ENCODE results near the gene NEK8.
"Not testable (repeated sequence)": the region's sequence is repeated elsewhere in the genome, so short reads cannot be mapped to it uniquely, and the experiment has no call there.

NEK8 gene

DNA sequence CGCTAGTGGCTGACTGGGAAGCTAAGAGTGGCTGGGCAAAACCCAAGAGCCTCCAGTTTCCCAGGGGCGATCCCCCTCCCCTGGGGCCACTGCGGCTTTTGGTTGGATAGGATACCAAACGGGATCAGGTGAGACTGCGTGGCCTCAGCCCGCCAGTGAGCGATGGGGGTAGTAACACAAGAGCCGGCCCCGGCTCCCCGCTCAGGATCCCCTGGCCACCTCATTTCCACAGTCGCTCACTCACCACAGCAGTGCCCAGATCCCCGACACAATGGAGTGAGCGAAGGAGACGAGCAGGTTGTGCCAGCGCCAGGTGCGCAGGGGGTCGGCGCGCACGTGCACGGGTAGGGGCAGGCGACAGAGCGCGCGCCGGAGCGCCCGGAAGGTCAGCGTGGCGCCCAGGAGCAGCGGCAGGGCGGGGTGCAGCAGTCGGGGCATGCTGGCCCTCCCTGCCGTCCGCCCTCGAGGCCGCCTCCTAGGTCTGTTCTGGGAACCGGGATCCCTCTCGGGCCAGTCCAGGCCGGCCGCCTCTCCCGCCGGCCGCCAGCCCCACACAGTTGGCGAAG lies 2.8 kb upstream of the NEK8 start:
- DNase-seq = peak; percentile 50 to 83

DNA sequence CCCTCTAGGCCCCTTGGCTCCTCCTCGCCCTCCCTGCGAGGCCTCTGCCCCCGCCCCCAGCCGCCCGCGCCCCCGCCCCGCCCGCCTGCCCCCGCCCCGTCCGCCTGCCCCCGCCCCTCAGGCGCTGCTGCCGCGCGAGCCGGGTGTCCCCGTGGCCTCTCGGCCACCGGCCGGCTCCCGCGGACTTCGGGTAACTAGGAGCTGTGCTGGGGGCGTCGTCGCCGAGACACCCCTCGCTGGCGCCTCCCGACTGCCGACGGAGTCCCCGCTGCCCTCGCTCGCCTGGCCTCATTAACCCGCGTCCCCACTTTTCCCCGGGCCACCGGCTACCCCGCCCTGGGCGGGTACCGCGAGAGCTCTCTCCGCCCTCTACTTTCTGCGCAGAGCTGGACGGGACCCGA lies 2.4 kb upstream of the NEK8 start, which contains the start of gene TLCD1:
Gene TLCD1 (minus strand): TSS at position 8 of the 401 bp plus-strand sequence. CDS start 136 bp downstream, outside the sequence.
- peak; percentile 44 to 50 for DNase-seq

DNA sequence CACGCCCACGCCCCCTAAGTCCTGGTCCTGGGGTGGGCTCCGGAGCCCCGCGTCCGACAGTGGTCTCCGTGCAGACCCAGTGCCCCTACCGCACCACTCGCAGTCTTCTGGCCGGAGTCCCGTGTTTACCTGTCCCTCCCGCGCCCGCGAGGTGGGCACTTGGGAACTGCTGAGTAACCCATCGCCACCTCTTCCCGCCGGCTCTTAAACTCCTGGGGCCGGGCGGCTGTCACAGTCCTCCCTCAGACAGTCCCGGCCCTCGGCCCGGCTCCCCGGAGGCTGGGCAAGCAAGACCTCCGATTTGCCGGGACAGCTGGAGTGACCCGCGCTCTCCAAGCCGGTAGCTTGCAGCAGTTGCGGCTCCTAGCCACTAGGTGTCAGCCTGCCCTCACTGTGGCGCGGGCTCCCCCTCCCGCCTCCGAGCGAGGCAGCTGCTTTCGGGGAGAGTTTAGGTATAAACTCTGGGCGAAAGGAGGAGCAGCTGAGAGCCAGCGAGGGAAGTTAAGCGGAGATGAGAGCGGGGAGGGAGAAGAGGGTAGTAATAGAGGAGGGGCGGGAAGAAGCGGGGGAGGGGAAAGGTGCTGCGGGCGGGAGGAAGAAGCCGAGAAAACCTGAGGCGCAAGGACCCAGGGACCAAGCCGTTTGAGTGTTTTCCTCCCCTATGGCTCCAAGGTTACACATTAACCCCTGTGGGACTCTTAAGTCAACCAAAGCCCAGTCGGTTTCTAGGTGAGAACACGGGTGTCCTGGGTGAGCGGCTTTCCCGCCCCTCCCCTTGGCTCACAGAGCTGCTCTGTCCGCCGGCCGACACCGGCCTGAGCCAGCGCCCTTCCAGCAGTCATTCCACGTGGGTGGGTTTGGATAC lies 1.7 kb upstream of the NEK8 start:
- peak; percentile 67 to 84 for DNase-seq

DNA sequence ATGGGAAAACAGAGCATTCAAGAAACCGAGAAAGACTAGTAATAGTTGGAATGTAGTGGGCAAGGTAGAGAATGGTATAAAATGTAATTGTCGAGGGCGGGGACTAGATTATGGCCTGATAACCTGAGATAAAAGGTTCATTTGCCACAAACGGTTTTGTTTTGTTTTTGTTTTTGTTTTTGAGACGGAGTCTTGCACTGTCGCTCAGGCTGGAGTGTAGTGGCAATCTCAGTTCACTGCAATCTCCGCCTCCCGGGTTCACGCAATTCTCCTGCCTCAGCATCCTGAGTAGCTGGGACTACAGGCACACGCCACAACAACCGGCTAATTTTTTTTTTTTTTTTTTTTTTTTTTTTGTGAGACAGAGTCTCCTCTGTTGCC lies 1.4 kb downstream of the NEK8 start:
- DNase-seq = no peak

DNA sequence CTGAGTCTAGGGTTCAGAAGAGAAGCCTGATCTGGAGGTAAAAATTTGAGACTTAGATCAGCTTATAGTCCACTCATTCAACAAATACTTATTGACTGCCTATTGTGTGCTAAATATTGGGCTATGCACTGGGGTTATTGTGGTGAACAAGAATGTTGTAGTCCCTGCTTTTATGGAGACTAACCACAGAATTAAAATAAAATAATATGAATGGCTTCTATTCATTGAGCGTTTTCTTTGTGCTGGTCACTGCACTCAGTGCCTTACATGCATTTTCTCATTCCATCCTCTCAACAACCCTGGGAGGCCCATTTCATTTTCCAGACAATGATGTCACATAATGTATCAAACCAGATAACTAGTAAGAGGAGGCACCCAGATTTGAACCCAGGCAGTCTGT lies 4.8 kb downstream of the NEK8 start:
- no peak for DNase-seq

DNA sequence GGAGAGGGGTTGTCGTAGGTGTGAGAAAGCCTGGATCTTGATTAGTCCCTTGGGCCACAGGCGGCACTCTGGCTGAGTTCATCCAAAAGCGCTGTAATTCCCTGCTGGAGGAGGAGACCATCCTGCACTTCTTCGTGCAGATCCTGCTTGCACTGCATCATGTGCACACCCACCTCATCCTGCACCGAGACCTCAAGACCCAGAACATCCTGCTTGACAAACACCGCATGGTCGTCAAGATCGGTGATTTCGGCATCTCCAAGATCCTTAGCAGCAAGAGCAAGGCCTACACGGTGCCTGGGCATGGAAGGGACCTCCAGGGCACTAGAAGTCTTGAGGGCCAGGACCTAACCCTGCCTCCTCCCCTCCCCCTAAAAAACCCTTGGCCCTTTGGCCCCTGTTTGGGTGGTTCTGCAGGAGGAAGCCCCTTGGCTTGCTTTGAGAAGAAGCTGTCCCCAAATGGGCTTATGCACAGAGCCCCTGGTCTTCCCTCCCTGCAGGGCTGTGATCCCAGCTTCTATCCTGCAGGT lies 6.2 kb downstream of the NEK8 start:
- no peak for DNase-seq

DNA sequence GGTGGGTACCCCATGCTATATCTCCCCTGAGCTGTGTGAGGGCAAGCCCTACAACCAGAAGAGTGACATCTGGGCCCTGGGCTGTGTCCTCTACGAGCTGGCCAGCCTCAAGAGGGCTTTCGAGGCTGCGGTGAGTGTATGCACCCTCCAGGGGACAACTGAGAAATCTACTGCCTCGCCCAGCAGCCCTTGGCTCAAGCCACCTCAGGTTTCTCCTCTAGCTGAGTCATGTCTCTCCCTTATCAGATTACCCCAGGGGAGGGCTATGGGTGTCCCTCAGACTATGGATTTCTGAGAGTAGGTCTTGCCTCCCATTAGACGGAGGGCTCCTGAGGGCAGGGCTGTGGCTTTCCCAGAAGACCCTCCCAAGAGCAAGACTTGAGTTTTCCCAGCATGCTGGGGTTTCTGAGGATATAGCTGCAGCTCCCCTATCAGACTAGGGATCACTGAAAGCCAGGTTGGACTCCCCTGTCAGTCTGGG lies 6.7 kb downstream of the NEK8 start:
- no peak for DNase-seq

DNA sequence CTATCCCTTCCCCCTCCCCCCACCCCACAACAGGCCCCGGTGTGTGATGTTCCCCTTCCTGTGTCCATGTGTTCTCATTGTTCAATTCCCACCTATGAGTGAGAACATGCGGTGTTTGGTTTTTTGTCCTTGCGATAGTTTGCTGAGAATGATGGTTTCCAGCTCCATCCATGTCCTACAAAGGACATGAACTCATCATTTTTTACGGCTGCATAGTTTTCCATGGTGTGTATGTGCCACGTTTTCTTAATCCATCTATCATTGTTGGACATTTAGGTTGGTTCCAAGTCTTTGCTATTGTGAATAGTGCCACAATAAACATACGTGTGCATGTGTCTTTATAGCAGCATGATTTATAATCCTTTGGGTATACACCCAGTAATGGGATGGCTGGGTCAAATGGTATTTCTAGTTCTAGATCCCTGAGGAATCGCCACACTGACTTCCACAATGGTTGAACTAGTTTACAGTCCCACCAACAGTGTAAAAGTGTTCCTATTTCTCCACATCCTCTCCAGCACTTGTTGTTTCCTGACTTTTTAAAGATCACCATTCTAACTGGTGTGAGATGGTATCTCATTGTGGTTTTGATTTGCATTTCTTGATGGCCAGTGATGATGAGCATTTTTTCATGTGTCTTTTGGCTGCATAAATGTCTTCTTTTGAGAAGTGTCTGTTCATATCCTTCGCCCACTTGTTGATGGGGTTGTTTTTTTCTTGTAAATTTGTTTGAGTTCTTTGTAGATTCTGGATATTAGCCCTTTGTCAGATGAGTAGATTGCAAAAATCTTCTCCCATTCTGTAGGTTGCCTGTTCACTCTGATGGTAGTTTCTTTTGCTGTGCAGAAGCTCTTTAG lies 7.6 kb downstream of the NEK8 start:
- DNase-seq = not testable (repeated sequence)

DNA sequence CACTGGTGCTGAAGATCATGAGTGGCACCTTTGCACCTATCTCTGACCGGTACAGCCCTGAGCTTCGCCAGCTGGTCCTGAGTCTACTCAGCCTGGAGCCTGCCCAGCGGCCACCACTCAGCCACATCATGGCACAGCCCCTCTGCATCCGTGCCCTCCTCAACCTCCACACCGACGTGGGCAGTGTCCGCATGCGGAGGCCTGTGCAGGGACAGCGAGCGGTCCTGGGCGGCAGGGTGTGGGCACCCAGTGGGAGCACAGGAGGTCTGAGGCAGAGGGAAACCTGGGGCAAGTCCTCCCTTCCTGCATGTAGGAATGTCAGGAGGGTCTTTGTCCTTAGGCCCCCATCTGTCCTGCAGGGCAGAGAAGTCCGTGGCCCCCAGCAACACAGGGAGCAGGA lies 8.7 kb downstream of the NEK8 start:
- DNase-seq = no peak

DNA sequence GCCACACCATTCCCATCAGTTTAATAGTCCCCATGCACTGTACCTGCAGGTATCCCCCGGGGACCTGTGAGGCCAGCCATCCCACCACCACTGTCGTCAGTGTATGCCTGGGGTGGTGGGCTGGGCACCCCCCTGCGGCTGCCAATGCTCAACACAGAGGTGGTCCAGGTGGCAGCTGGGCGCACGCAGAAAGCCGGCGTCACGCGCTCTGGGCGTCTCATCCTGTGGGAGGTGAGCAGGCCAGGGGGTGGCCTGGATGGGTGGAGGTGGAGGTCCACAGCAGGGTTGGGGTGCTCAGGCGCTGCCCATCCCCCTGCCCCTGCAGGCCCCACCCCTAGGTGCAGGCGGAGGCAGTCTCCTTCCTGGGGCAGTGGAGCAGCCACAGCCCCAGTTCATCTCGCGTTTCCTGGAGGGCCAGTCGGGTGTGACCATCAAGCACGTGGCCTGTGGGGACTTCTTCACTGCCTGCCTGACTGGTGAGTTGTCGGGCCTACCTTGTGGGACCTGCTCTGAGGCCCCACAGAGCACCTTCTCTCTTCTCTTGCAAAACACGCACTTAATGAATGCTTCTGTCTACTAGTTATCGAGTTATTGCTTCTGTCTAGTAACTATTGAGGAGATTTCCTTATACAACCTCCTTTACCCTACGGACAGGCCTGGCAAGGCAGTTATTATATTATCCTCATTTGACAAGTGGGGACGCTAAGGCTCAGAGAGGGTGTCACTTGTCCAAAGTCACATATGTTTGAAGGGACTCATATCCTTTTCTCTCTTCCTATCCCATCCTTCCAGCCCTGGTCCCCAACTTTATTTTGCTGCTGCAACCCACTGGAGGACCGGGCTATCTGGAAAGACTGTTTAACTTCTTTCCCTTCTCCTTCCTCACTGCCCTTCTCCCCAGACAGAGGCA lies 9.4 kb downstream of the NEK8 start:
- no peak for DNase-seq

DNA sequence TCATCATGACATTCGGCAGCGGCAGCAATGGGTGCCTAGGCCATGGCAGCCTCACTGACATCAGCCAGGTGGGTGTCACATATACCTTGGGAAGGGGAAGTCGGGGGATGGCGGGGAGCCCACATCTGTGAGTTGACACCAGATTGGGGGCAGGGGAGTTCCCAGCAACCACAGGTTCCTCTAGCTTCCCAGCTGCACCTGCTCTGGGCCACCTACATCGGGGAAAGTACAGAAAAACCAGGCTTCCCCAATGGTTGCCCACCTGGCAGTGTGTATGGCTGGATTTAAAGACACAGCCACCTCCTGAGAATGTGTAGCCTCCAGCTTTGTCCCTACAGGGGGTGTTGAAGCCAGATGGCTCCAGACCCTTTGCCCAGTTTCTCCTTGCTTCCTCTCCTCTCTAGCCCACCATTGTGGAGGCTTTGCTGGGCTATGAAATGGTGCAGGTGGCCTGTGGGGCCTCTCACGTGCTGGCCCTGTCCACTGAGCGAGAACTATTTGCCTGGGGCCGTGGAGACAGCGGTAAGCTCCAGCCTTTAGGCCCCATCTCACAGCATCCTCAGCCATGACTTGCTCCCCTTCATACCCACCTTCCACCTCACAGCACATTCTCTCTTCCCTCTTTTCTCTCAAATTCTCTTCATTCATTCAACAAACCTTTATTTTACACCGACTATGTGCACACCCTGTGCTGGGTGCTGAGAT lies 10.2 kb downstream of the NEK8 start:
- DNase-seq = no peak

DNA sequence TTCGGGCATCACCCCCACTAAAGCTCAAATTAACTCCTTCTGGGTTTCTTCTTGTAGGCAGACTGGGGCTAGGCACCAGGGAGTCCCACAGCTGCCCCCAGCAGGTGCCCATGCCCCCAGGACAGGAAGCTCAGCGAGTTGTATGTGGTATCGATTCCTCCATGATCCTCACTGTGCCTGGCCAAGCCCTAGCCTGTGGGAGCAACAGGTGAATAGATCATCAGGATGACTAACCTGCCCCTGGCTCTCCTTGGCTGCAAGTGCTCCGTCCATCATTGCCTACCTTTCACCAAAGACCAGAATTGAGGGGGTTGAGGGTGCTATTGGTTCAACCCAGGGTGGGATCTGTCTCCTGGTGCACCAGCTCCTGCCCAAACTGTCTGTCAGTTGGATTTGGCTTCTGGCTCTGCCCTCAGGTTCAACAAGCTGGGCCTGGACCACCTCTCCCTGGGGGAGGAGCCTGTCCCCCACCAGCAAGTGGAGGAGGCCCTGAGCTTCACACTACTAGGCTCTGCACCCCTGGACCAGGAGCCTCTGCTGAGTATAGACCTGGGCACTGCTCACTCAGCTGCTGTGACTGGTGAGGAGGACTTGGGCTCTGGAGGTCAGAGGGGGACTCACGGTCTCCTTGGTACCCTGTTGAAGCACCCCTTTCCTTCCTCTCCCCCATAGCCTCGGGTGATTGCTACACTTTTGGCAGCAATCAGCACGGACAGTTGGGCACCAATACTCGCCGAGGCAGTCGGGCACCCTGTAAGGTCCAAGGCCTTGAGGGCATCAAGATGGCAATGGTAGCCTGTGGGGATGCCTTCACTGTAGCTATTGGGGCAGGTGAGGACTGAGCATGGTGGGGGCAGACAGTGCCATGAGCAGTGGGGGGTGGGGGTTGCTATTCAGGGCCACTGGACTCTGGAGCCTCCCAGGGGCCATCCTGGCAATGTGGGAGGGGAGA lies 12.1 kb downstream of the NEK8 start:
- DNase-seq = no peak

DNA sequence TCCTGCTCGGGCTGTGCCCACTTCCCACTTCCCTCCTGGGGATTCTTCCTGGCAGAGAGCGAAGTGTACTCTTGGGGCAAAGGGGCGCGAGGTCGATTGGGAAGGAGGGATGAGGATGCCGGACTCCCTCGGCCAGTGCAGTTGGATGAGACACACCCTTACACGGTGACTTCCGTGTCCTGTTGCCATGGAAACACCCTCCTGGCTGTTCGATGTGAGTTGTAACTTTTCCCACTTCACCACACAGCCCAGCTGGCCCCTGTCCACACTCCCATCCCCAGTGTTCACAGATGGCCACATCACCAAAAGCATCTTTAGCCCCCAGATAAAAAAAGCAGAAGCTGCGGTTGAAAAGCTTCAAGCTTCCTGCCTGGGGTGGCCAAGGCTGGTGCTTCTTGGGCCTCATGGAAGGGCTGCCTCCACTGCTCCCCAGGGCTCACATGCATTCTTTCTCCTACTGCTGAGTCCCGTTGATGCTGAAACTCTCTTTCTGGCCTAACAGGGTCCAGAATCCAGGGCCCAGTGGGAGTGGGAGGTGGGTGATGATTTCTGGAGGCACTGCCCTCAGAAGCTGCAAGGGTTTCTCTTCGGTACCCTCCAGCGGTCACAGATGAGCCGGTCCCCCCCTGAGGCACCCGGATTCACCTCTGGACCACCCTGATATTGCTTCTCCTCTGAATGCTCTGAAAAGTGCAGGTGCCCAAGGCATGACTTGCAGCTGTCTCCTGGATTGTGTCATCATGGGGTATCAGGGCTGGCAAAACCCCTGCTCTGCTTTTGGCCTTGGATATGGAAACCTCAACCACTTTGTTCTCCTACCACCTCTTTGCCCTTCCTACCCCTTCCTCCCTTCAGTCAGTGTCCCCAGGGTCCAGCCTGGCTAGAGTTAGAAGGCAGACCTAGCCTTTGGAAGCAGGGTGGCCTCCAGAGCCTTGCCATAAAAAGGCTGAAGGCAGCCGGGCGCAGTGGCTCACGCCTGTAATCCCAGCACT lies 13.1 kb downstream of the NEK8 start:
- DNase-seq = no peak

DNA sequence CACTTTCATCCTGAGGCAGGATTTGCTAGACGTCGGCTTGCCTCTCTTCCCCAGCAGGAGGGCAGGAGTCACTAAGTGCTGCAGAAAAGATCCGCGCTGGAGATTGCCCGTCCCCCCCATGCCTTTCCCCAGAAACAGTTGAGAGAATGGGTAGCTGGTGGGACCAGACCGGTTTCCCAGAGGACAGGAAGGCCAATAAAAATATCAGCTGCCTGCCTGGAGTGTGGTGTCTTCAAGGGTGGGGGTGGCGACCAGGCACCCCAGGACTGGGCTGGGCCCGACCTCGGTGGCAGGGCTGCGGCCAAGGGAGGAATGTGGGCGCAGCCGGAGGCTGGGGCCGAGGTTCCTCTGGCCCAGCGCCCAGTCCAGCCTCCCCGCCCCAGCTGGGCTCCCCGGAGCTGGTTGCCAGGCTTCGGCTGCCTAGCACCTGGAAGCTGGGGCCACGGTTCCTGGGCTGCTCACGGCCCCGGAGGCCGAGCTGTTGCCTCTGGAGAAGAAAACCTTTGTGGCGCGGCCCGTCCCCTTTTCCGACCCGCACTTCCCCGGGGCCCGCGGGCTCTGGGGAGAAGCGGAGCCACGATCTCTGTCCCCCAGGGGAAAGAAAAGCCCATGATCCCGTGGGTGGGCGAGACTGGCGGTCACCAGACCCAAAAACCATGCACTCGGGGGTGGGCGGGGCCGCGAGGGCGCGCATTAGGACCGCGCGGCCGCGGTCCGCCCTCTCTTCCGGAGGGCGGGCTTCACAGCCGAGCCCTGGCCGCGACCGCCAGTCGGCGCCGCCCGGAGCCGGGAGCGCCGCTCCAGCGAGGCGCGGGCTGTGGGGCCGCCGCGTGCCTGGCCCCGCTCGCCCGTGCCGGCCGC lies 14.9 kb downstream of the NEK8 start, which contains the start of gene TRAF4:
Gene TRAF4 (plus strand): TSS at position 769 of the 861 bp plus-strand sequence. CDS start 102 bp downstream, outside the sequence.
- peak; percentile 48 to 74 for DNase-seq

DNA sequence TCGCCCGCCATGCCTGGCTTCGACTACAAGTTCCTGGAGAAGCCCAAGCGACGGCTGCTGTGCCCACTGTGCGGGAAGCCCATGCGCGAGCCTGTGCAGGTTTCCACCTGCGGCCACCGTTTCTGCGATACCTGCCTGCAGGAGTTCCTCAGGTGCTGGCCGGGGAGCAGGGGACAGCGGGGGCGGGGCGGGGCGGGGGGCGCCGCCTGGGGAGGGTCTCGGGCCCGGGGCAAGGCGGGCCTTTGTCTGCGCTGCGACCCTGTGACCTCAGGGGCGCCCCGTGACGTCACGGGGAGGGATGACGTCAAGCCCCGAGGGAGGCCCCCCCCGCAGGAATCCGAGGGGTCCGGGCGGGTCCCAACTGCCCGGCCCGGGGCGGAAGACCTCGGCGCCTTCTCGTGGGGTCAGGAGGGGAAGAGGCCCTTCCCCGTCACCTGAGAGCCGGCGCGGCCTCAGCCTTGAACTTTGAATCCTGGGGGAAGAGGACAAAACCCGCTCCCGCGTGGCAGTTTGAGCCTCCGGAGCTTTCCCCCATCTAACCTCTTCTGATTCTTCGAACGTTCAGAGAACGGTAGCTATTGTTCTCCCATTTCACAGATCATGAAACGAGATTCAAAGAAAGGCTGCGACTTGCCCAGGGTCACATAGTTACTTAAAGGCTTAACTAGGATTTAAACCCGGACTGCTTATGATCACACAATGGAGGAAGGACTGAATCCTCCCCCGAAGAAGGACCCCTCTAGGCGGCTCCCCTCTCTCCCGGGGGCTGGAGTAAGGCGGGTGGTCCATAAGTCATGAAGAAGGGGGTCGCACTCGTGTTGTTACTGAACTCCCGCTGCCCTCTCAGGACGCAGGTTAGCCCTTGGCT lies 15.8 kb downstream of the NEK8 start:
- peak in 1 of 2 experiments; percentile 37 for DNase-seq

DNA sequence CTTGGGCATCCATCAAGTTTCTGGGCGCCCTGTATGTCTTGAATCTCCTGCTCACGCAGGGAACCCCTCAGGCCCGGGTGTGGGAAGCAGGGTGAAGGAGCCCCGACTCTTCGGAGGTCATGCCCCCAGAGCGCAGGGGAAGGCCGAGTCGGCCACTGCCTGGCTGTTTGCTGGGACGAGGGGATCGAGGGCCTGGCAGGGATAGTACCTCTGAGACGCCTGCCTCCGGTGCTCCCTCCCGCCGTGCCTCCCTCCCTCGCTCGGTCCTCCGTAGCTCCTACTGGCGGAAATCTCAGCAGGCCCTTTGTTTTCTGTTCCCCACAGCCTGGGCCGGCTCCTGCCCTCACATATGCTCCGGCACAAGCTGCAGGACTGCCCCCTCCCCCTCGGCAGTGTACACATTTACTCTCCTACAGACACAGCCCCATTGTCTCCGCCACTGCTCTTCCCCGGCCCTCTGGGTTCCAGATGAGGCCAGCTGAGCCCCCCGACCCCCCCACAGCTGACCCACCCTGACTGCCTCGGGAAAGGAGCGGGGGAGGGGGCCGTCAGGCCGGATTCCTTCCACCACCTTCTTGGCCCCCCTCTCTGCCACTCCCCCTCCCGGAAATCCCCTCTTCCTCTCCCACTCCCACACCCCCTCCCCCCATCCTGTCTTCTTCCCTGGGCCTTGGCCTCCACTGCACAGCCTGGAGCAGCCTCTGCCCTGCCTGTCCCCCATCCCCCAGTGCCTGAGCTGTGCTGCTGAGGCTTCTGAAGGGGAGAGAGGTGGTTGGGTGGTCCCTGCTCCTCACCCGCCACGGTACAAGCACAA lies 16.6 kb downstream of the NEK8 start:
- peak; percentile 44 for DNase-seq

Data from NCI-H2081 (cell line).